Breast epithelium (tissue), 4 donors: ENCODE data around the gene MRPL38. TPM values are rescaled to one million over a fixed set of nuclear protein-coding genes. Genes with fewer than 3 reads are reported as not detected.

Experiments used
- DNase-seq, 2 donors: peaks; one replicate each; pipeline ENCODE4 v3.0.0-alpha.2; 2019; ENCODE audit warnings: low spot score in 2 of 2
- H3K27ac ChIP-seq, 2 donors: fragments of 200-600 bp; sonication (generic) in 1 of 2; one replicate each; pipeline ENCODE4 v1.5.1; 2016 to 2019; ENCODE audit warnings: mild to moderate bottlenecking in 1 of 2
- H3K27me3 ChIP-seq, 2 donors: fragments of 200-600 bp; sonication (generic) in 1 of 2; one replicate each; pipeline versions ENCODE4 v1.5.1 to v1.6.0; 2017 to 2019; ENCODE audit warnings: control low read depth in 1 of 2, mild to moderate bottlenecking in 1 of 2
- H3K36me3 ChIP-seq: fragments of 200-600 bp; one replicate; pipeline ENCODE4 v1.5.1; 2019
- H3K4me1 ChIP-seq, 2 donors: fragments of 200-600 bp; sonication (generic); one replicate each; pipeline ENCODE4 v1.5.1; 2016 to 2019; ENCODE audit warnings: control low read depth in 1 of 2
- H3K4me3 ChIP-seq, 3 donors: fragments of 200-600 bp; sonication (generic); 1 replicate in 2 of 3; 2 replicates in 1 of 3; pipeline ENCODE4 v1.5.1; 2016 to 2019; ENCODE audit warnings: mild to moderate bottlenecking in 3 of 3, moderate library complexity in 2 of 3
- H3K9me3 ChIP-seq, 2 donors: fragments of 200-600 bp; sonication (generic) in 1 of 2; one replicate each; pipeline ENCODE4 v1.5.1; 2016 to 2019; ENCODE audit warnings: control low read depth in 1 of 2
- POLR2A ChIP-seq: fragments of 450-650 bp; IDR thresholded peaks from one replicate; pipeline ENCODE4 v1.6.1; 2016; ENCODE audit warnings: antibody characterized with exemption, mild to moderate bottlenecking, moderate library complexity
- POLR2AphosphoS5 ChIP-seq, 3 donors: sonication (generic); formaldehyde crosslinking; IDR thresholded peaks; one replicate each; pipeline ENCODE4 v1.6.1; 2017; ENCODE audit warnings: antibody characterized with exemption in 3 of 3
- intact Hi-C: fragments of 100-400 bp; cut with DNase I; formaldehyde crosslinking; loops from one replicate; pipeline ENCODE4 v1.15.1; 2023; ENCODE audit warnings: low total_unique reads
- total RNA-seq, 3 donors: library from RNA; depleted of rRNA; stranded (reverse); fragments of >200 nt; gene quantifications; one replicate each; pipeline ENCODE4 v1.1.0, GENCODE V29; 2016
- TF ChIP-seq, protein P1 (sequence below), 3 donors: fragments of 450-650 bp; IDR thresholded peaks; one replicate each; pipeline ENCODE4 v1.5.1; 2016 to 2017; ENCODE audit warnings: antibody characterized with exemption in 3 of 3, mild to moderate bottlenecking in 3 of 3, moderate library complexity in 3 of 3

MRPL38 gene
- total RNA-seq, 3 donors from 2014 or later: 29.4 to 39.0 (median 36.6) TPM

DNA sequence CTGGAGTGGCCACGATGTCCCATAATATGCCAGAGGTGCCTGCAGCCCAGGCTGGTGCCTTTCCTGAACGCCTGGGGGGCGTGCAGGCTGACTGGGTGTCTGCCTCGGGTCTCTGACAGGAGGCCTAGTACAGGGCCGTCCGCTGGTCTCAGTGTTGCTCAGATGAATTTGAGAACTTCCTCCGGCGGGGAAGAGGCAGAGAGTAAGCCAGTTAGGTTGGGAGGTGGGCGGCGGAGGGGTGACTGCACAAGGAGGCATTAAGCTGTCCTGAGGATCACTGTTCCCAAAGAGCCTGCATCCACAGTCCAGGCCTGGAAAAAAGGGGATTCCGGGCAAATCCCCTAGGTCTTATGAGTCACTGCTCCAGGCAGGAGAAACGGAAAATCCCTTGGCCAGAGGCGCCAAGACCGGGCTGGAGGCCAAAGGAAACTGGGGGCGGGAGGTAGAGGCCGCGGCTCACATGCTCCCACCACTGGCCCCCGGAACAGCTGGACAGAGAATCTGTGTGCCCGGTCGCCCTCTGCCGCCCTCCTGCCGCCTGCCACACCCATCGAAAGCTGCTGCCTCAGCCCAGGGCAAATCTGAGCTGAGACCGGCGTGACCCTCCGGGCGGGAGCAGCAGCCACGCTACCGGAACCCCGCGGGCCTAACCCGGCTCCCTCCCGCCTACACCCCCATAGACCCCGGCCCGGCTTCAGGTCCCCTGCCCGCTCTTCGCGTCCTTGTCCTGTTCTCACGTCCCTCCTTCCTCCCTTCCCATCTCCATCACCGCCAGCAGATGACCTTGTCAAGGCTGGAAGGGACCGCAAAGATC is 27.5 kb downstream of the MRPL38 start:
- Histone ChIP-seq H3K4me1 (peaks cover 15 to 43% of the 10 kb centered on the region in 2 donors), H3K4me3 (peak overlapping the region; percentile 58 to 94 (median 63)), H3K27ac (peak overlapping the region; percentile 95 to 97), H3K9me3 (no peaks in the 10 kb centered on the region), H3K27me3 (no peaks in the 10 kb centered on the region), H3K36me3 (no peaks in the 10 kb centered on the region)
- DNase-seq: peak; percentile 71 to 82
- intact Hi-C loops: no loop called here
- TF ChIP-seq POLR2A (no peak), POLR2AphosphoS5 (IDR thresholded peaks at IDR 0.05) (peak in 2 of 3 donors; percentile 71 to 92)
- TF ChIP-seq, protein P1, sequence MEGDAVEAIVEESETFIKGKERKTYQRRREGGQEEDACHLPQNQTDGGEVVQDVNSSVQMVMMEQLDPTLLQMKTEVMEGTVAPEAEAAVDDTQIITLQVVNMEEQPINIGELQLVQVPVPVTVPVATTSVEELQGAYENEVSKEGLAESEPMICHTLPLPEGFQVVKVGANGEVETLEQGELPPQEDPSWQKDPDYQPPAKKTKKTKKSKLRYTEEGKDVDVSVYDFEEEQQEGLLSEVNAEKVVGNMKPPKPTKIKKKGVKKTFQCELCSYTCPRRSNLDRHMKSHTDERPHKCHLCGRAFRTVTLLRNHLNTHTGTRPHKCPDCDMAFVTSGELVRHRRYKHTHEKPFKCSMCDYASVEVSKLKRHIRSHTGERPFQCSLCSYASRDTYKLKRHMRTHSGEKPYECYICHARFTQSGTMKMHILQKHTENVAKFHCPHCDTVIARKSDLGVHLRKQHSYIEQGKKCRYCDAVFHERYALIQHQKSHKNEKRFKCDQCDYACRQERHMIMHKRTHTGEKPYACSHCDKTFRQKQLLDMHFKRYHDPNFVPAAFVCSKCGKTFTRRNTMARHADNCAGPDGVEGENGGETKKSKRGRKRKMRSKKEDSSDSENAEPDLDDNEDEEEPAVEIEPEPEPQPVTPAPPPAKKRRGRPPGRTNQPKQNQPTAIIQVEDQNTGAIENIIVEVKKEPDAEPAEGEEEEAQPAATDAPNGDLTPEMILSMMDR (IDR thresholded peaks at IDR 0.05): no peak

DNA sequence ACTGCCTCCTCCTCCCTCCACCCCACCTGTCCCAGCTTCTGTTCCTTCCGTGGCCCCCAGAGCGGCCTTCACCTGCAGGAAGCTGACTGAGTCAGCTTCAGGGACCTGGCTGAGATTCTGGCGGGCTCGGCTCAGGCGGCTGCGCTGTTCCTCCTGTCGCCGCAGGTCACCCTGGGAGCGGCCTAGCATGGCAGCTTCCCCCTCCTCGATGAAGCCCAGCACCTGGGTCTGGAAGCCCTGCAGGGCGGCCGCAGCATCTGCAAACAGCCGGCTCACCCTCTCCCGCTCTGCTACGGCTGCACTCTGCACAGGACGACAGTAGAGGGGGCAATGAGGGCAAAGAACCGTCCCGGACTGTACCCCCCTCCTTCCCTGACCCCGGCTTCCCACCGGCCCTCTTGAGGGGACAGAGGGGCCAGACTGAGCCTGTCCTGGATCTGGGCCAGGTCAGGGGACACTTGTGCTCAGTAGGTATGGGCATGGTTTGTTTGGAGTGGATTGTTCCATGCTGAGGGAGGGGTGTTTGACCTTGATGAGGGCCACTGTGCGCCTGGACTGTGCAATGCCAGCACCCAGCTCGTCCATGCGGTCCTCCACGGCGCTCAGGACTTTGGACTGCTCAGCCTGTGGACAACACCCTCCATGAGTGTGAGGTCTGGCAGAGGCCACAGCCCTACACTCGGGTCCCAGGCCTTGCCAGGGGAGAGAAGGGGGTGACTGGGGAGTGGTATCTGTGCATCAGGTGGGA is 28.3 kb downstream of the MRPL38 start:
- peak overlapping the region; percentile 95 to 97 for H3K27ac ChIP-seq
- DNase-seq: no peak
- peak overlapping the region; percentile 58 to 94 (median 63) for H3K4me3 ChIP-seq
- intact Hi-C loops: no loop called here
- H3K4me1 ChIP-seq: peaks cover 15 to 43% of the 10 kb centered on the region in 2 donors
- H3K9me3 ChIP-seq: no peaks in the 10 kb centered on the region
- H3K36me3 ChIP-seq: no peaks in the 10 kb centered on the region
- H3K27me3 ChIP-seq: no peaks in the 10 kb centered on the region
- TF ChIP-seq, protein P1 (IDR thresholded peaks at IDR 0.05): peak in 2 of 3 donors; percentile 11 to 13
- TF ChIP-seq POLR2A: no peak

DNA sequence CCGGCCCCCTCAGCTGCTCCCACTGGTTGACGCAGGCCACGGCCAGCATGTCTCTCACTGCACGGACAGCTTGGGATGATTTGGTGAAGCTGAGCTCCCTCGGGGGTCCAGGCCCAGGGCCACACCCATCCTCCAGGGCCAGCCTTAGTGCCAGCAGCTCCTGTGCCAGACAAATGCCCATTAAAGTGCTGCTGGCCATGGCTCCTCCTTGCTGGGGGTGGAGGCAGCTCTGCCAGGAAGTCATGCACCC is 28.8 kb downstream of the MRPL38 start:
- intact Hi-C loops: no loop called here
- peak; percentile 70 to 82 for DNase-seq
- no peaks in the 10 kb centered on the region for H3K36me3 ChIP-seq
- peaks cover 15 to 43% of the 10 kb centered on the region in 2 donors for H3K4me1 ChIP-seq
- H3K9me3 ChIP-seq: no peaks in the 10 kb centered on the region
- peak overlapping the region; percentile 95 to 97 for H3K27ac ChIP-seq
- no peaks in the 10 kb centered on the region for H3K27me3 ChIP-seq
- peak overlapping the region; percentile 58 to 94 (median 63) for H3K4me3 ChIP-seq
- TF ChIP-seq, protein P1 (IDR thresholded peaks at IDR 0.05): no peak
- TF ChIP-seq POLR2AphosphoS5 (IDR thresholded peaks at IDR 0.05): peak in 1 of 3 donors; percentile 41

DNA sequence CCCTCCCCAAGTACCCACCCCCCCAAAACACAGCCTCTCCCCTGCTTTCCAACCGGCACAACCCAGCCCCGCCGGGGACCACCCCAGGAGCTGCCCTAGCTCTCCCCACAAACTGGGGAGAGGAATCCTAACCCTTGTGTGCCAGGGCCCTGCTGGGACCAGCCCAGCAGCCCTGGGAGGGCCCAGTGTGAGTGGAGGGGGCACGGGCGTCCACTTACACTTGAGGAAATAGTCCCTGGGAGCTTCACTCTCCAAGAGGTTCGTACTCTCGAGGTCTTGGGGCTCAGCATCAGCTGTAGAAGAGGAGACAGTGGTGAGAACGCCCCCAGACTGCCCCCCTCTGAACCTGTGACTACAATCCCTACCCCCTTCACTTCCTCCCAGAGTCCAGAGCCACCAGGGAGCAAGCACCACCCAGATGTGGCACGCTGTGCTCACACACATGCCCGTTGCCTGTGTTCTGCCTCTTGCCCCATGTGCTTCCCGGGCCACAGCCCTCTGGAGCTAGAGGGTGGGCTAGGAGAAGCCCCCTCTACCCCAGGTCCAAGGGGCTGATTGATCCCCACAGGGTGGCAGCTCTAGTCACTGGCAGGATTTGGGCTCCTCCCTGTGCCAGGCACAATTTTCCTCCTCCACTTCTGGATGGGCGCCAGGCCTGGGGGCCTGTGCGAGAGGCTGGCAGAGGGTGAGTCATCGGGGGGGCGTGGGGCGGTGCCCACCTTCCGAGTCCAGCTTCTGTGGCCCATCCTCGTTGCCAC is 29.3 kb downstream of the MRPL38 start:
- H3K9me3 ChIP-seq: no peaks in the 10 kb centered on the region
- peaks cover 15 to 43% of the 10 kb centered on the region in 2 donors for H3K4me1 ChIP-seq
- TF ChIP-seq POLR2AphosphoS5 (IDR thresholded peaks at IDR 0.05): peak in 1 of 3 donors; percentile 17
- TF ChIP-seq, protein P1 (IDR thresholded peaks at IDR 0.05): no peak
- no peaks in the 10 kb centered on the region for H3K36me3 ChIP-seq
- intact Hi-C loops: no loop called here
- peak overlapping the region in 2 of 3 donors; percentile 63 to 94 for H3K4me3 ChIP-seq
- DNase-seq: no peak
- H3K27me3 ChIP-seq: no peaks in the 10 kb centered on the region
- H3K27ac ChIP-seq: peak overlapping the region; percentile 95 to 97
